GM18909 (cell line): ENCODE results near the gene CHMP6.
"Not testable (repeated sequence)": the region's sequence is repeated elsewhere in the genome, so short reads cannot be mapped to it uniquely, and the experiment has no call there.

Experiments
- ATAC-seq: cut with Tn5 transposase; IDR thresholded peaks from one replicate; pipeline ENCODE4 v1.9.1; 2021; ENCODE audit warnings: mild to moderate bottlenecking; ENCODE audit not compliant: unreplicated experiment, poor library complexity

Gene CHMP6

GRCh38 chr17:81009136-81009535 lies 17.5 kb downstream of the CHMP6 start:
- ATAC-seq: no peak

DNA sequence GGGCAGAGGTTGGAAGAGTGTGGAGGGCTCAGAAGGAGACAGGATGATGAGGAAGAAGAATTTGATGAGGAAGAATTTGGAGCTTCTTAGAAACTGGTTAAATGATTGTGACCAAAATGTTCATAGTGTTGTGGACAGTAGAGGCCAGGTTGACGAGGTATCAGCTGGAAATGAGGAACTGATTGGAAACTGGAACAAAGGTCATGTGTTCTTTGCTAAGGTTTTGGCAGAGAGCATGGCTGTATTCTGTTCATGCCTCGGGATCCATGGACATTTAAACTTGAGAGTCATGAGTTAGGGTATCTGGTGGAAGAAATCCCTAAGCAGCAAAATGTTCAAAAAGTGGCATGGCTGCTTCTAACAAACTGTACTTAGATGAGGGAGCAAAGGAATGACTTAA lies 19.3 kb downstream of the CHMP6 start:
- no peak for ATAC-seq

DNA sequence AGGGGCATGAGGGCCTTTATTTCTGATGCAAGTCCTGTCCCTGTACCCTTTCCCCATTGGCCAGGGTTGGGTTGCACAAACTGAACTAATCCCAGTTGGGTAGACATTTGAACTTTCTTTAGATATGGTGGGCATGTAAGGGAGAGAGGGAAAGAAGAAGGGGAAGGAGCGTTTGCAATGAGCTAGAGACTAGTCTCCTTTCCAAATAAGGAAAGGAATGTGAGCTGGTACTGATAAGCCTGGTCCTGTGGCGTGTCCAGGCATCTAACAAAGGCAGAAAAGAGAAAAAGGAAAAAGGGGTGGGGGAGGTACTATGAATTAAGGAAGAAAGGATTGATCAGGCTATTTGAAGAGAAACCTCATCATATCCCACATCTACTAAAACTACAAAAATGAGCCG lies 20.3 kb downstream of the CHMP6 start:
- no peak for ATAC-seq

GRCh38 chr17:81012574-81013447 lies 21.2 kb downstream of the CHMP6 start:
- no peak for ATAC-seq

DNA sequence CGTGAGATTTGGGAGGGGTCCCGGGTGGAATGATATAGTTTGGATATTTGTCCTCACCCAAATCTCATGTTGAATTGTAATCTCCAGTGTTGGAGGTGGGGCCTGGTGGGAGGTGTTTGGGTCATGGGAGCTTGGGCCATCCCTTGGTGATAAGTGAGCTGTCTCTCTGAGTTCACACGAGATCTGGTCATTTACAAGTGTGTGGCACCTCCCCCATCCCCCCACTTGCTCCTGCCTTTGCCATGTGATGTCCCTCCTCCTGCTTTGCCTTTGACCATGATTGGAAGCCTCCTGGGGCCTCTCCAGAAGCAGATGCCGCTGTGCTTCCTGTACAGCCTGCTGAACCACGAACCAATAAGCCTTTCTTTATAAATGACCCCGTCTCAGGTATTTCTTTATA lies 22.0 kb downstream of the CHMP6 start:
- no peak for ATAC-seq

DNA sequence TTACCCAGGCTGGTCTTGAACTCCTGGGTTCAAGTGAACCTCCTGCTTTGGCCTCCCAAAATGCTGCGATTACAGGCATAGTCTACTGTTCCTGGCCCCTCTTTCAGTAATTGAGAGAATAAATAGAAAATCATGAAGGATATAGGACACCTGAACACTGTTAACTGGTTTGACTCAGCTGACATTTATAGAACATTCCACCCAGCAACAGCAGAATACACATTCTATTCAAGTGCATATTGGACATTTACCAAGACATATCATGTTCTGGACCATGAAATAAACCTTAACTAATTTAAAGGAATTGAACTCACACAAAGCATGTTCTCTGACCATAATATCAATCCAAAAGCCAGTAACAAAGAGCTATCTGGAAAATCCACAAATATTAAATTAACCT lies 23.5 kb downstream of the CHMP6 start:
- ATAC-seq: no peak

DNA sequence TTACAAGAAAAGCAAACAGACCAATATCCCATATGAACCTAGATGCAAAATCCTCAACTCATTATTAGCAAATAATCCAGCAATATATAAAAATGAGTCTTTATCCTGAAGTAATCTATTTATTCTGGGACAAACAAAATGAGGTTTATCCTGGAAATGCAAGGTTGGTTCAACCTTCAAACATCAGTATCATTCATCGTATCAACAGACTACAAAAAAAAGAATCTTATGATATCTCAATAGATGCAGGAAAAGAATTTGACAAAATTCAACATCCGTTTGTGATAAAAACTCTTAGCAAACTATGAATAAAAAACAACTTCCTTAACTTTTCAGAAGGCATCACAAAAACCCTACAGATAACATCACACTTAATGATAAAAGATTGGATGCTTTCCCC lies 24.9 kb downstream of the CHMP6 start:
- no peak for ATAC-seq

GRCh38 chr17:81017330-81017729 lies 25.7 kb downstream of the CHMP6 start:
- not testable (repeated sequence) for ATAC-seq

DNA sequence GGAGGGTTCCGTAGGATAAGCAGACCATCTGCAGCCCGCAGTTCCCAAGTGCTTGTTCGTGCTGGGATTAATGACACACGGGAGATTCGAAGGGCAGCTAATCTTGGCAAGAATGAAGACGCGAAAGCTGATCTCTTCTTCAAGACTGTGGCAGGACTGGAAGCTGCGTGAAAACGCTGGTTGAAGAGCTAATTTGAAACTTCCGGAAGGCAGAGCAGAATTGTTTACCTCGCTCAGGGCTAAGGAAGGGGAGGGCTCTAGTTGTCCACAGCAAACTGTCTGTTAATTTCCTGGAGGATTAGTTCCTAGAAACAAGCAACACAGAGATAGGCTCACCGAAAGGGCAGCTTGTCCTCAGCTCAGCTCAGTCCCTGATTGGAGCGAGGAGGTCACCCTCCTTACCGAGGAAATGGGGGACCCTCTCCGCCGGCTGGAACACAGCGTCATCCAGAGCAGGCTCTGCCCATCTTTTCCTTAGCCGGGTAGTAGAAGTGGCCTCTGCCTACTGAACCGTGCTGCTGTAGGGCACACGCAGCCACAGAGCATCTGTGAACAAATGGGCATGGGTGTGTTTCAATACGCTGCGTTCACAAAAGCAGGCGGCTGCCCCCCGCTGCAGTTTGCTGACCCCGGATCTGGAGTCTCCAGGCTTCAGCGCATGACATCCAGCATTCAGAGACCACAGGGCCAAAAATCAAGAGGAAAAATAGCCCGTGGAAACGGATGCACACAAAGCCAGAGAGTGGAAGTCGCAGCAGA lies 26.6 kb downstream of the CHMP6 start:
- ATAC-seq: no peak

- no peak for ATAC-seq
Measured at GRCh38 chr17:81019563-81020442, 28.2 kb downstream of the CHMP6 start.

- no peak for ATAC-seq
Measured at GRCh38 chr17:81020443-81020766, 28.8 kb downstream of the CHMP6 start.

GRCh38 chr17:81020767-81021497 lies 29.3 kb downstream of the CHMP6 start:
- ATAC-seq: no peak

GRCh38 chr17:81021531-81022343 lies 30.1 kb downstream of the CHMP6 start:
- no peak for ATAC-seq

GRCh38 chr17:81022344-81022676 lies 30.7 kb downstream of the CHMP6 start:
- no peak for ATAC-seq

DNA sequence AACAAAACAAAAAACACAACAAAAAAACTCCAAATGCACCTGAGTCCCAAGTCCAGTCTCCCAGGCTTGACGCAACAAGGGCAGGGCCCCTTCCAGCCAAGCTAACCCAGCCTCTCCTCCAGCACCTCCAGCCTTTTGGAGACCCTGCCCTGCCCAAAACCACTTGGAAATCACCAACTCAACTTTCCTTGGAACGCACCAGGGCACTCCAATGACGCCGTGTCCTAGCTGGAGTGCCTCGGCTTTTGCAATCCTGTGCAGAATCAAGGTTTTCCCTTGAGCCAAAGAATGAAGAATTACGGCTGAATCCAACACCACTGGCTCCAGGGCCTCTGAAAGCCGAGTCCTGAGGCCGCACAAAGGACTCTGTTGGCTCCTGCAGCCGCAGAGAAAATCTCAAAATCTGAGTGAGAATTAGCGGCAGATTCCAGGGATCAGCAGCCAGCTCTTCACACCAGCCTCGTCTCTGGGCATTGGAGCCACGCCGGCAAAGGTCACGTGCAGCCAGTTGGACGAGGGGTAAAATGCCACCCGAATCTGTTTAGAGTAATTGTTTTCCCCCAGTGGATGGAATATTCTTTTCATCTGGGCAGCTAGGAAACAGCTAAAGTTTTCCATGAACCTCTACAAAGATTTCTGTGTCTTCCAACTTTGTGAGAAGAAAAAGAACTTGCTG lies 33.6 kb downstream of the CHMP6 start:
- no peak for ATAC-seq

DNA sequence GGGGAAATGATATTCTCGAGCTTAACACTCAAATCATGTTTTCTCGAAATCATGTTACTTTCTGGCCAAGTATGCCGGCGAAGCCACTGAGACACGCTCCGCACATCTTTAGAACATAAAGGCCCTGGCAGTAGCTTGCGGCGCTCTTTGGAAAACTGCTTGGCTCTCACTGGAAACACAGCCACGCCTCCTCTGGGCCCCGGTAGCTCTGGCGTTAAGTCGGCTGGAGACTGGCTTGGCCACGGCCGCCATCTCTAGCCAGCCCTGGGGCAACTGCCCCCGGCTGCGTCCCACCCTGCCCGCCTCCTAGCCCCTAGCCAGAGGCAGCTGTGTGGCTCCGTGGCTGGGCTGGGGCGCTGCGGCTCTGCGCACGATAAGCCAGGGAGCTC lies 34.1 kb downstream of the CHMP6 start:
- no peak for ATAC-seq

DNA sequence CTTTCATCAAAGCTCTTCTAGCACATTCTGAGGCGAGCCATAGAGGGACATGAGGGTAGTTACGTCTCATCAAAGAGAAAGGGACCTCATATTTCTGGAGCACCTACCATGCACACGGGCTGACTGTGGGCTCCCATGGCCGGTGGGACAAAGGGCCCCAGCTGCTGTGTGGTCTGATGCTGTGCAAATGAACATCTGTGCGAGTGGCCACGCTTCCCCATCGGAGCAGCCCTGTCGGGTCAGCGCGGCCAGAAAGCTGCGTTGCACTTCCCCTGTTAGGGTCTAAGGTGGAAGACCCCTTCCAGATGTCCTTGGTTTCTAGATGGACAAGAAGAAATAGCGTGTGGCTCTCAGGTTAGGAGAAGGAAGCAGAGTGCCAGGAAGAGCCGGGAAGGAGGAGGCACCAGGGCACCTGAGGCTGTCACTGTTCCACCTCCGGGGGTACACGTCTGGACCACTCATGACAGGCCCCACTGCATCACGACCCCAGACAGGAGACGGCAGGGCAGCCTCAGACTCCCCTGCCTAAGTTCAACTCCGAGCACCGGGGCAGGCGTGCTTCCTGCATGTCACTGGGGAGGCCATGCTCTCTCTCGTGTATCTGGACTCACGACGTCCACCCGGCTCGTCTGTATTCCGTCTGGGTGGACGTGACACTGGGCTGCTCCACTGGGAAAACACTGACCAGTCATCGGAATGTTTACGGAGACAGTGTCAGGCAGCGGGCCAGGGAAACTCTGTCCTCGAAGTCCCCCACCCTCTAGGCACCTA lies 34.8 kb downstream of the CHMP6 start:
- ATAC-seq: no peak

- ATAC-seq: no peak
Measured at GRCh38 chr17:81027038-81027437, 35.4 kb downstream of the CHMP6 start.
